ENCODE measurements around the gene SHROOM3. TPM values are rescaled to one million over a fixed set of nuclear protein-coding genes. Genes with fewer than 3 reads are reported as not detected.

Gene SHROOM3
- polyA plus RNA-seq, 1 donor from 2014 or later = 2.7 TPM

GRCh38 chr4:76729980-76730379 lies 295.0 kb downstream of the SHROOM3 start:
- Histone ChIP-seq H3K36me3 (ENCODE audit: insufficient read depth, low read length) (no peaks in the 10 kb centered on the region), H3F3A (ENCODE audit: insufficient read depth, low read length, poor library complexity, severe bottlenecking) (no peaks in the 10 kb centered on the region), H3K27ac (ENCODE audit: low read length) (no peak overlapping the region), H3K9me3 (ENCODE audit: low read length) (no peaks in the 10 kb centered on the region), H3K9me2 (ENCODE audit: insufficient read depth, low read length) (no peaks in the 10 kb centered on the region), H2AFZ (ENCODE audit: low read depth, low read length) (no peak overlapping the region), H3K9ac (ENCODE audit: low read length) (no peak overlapping the region), H3K4me2 (ENCODE audit: low read length) (no peak overlapping the region), H3K4me3 (ENCODE audit: low read length) (no peak overlapping the region), H3K79me2 (replicated peaks; ENCODE audit: insufficient read depth, low read length) (peaks cover 10% of the 10 kb centered on the region), H3K27me3 (ENCODE audit: insufficient read depth, low read depth, low read length) (no peaks in the 10 kb centered on the region), H4K20me1 (ENCODE audit: insufficient read depth) (no peaks in the 10 kb centered on the region)
- TF ChIP-seq POLR2AphosphoS5 (IDR thresholded peaks at IDR 0.05) = no peak
- no peak for TF ChIP-seq TAF1 (IDR thresholded peaks at IDR 0.05; ENCODE audit: low read depth)
- TF ChIP-seq REST (IDR thresholded peaks at IDR 0.05; ENCODE audit: borderline replicate concordance) = no peak
- no peak for TF ChIP-seq EP300 (conservative IDR thresholded peaks at IDR 0.05; ENCODE audit: poor library complexity, severe bottlenecking)
- TF ChIP-seq SMC3 (conservative IDR thresholded peaks at IDR 0.05; ENCODE audit: poor library complexity) = no peak
- TF ChIP-seq CTCF (IDR thresholded peaks at IDR 0.05; ENCODE audit: poor library complexity, severe bottlenecking) = no peak
- TF ChIP-seq EZH2 (IDR thresholded peaks at IDR 0.05; ENCODE audit: borderline replicate concordance, insufficient read depth, low read length, poor library complexity, severe bottlenecking) = no peak
- TF ChIP-seq MXI1 (conservative IDR thresholded peaks at IDR 0.05; ENCODE audit: poor library complexity, severe bottlenecking) = no peak

GRCh38 chr4:76732246-76732645 lies 297.2 kb downstream of the SHROOM3 start:
- TF ChIP-seq POLR2AphosphoS5 (IDR thresholded peaks at IDR 0.05) (no peak), EZH2 (IDR thresholded peaks at IDR 0.05; ENCODE audit: borderline replicate concordance, insufficient read depth, low read length, poor library complexity, severe bottlenecking) (no peak), SMC3 (conservative IDR thresholded peaks at IDR 0.05; ENCODE audit: poor library complexity) (no peak), RAD21 (conservative IDR thresholded peaks at IDR 0.05) (no peak), TAF1 (IDR thresholded peaks at IDR 0.05; ENCODE audit: low read depth) (no peak), EP300 (conservative IDR thresholded peaks at IDR 0.05; ENCODE audit: poor library complexity, severe bottlenecking) (no peak), CTCF (IDR thresholded peaks at IDR 0.05; ENCODE audit: poor library complexity, severe bottlenecking) (no peak), MXI1 (conservative IDR thresholded peaks at IDR 0.05; ENCODE audit: poor library complexity, severe bottlenecking) (no peak), REST (IDR thresholded peaks at IDR 0.05; ENCODE audit: borderline replicate concordance) (no peak)
- Histone ChIP-seq H4K20me1 (ENCODE audit: insufficient read depth) (no peaks in the 10 kb centered on the region), H2AFZ (ENCODE audit: low read depth, low read length) (no peak overlapping the region), H3K4me3 (ENCODE audit: low read length) (no peak overlapping the region), H3F3A (ENCODE audit: insufficient read depth, low read length, poor library complexity, severe bottlenecking) (no peaks in the 10 kb centered on the region), H3K36me3 (ENCODE audit: insufficient read depth, low read length) (no peaks in the 10 kb centered on the region), H3K9ac (ENCODE audit: low read length) (no peak overlapping the region), H3K27ac (ENCODE audit: low read length) (no peak overlapping the region), H3K79me2 (replicated peaks; ENCODE audit: insufficient read depth, low read length) (peaks cover 2% of the 10 kb centered on the region), H3K9me2 (ENCODE audit: insufficient read depth, low read length) (no peaks in the 10 kb centered on the region), H3K9me3 (ENCODE audit: low read length) (no peaks in the 10 kb centered on the region), H3K27me3 (ENCODE audit: insufficient read depth, low read depth, low read length) (no peaks in the 10 kb centered on the region), H3K4me2 (ENCODE audit: low read length) (no peak overlapping the region)

All from neural cell (in vitro differentiated cells).